HG02840 (cell line): ENCODE measurements around the gene REG1A.

ENCODE experiments used
- ATAC-seq: cut with Tn5 transposase; IDR thresholded peaks from one replicate; pipeline ENCODE4 v1.9.1; 2021; ENCODE audit warnings: mild to moderate bottlenecking, moderate library complexity, moderate number of reproducible peaks; ENCODE audit not compliant: unreplicated experiment, low FRiP score

Gene REG1A

DNA sequence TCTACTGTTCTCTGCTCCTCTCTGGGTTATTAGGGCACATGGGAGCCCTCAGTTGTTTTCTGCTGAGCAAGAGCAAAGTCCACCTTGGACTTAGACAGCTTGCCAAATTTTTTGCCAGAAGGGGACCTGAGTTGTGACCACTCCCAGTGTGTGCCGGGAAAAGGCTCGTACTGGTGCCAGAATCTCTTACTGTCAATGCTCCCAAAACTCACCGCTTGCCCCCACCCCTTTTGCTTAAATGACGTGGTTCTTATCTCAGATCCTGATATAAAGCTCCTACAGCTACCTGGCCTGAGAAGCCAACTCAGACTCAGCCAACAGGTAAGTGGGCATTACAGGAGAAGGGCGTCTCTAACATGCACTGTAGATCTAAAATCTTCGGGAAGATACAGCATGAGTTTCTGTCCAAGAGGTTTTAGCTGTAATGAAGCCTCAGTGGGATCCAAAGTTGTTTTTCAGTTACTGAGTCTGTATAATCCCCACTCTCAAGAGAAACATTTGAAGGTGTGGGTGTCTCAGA is at the start of gene REG1A:
REG1A (plus strand) TSS at position 295 of the 520 bp plus-strand sequence. CDS start 374 bp downstream, outside the sequence.
- ATAC-seq, result no peak

DNA sequence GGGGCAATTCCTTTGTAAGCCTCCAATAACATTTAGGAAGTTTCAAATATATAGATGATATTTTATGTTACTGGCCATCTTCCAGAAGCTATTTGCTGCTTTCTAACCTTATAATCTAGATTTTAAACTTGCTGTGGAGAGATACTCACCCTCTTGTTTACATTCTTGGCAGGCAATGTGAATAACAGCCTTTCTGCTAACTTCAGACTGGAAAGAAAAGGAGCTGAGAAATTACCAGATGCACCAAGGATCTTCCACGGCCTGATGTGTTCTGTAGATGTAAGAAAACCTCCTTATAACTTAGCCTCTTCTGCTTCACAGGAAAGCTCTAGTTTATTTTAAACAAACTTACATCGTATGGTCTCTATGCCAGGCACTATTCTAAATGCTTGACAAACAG is 49.2 kb upstream of the REG1A start:
- no peak for ATAC-seq

DNA sequence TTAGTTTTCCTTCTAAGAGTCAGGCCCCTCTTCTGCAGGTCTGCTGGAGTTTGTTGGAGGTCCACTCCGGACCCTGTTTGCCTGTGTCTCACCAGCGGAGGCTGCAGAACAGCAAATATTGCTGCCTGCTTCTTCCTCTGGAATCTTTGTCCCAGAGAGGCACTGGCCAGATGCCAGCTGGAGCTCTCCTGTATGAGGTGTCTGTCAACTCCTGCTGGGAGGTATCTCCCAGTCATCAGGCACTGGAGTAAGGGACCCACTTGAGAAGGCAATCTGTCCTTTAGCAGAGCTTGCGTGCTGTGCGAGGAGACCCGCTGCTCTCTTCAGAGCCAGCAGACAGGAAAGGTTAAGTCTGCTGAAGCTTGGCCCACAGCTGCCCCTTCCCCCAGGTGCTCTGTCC is 37.3 kb upstream of the REG1A start:
- ATAC-seq, result no peak

- ATAC-seq, result no peak
Measured at GRCh38 chr2:79083597-79084251, 36.6 kb upstream of the REG1A start.

DNA sequence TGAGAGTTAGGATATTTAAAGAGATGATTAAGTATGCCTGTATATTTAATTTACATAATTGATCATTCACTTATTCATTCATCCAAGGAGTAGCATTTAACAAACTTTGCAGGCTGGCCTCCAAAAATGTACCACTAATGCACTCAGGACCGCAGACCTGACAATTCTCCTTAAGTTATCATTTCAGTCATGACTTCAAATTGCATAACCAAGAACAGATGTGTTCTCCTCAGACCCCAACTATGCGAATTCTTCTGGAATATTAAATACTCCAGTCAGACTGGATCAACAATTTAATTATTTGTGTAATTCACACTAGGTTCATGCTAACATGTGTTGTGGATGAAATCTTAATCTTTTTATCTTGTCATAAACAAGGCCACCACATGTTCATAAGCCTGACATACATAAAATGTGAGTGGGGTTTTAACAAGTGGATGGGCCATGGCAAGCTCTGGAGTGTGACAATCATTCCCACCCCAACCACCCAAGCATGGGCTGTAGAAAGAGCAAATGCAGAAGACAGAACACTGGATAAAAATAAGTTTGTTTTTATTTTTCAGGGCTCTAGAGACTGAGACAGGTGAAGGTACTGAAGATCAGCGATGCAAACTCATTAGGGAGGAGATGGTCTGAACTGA is 35.7 kb upstream of the REG1A start:
- no peak for ATAC-seq

DNA sequence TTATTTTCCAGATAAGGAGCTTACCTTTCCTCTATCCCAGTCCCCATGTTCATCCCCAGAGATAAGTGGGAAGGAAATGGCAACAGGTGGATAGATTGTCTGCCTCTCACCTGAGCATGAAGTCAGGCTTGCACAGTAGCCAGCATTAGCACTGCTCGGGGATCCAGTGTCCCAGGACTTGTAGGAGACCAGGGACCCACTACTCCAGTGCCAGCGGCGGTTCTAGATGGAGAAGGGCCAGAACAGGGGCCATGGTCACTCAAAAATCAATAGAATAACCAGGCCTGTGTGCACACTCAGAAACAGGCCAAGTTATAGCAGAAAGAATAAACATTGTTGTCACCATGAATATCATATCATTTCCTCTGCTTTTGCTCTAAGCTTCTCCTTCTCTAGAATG is 34.9 kb upstream of the REG1A start:
- ATAC-seq, result no peak

GRCh38 chr2:79086255-79086654 is 34.0 kb upstream of the REG1A start:
- ATAC-seq, result no peak

GRCh38 chr2:79087785-79088364 is 32.4 kb upstream of the REG1A start, which contains the start of gene REG1B:
REG1B (minus strand) TSS chr2:79087993; CDS start chr2:79087612, 381 bp downstream.
- ATAC-seq, result no peak

DNA sequence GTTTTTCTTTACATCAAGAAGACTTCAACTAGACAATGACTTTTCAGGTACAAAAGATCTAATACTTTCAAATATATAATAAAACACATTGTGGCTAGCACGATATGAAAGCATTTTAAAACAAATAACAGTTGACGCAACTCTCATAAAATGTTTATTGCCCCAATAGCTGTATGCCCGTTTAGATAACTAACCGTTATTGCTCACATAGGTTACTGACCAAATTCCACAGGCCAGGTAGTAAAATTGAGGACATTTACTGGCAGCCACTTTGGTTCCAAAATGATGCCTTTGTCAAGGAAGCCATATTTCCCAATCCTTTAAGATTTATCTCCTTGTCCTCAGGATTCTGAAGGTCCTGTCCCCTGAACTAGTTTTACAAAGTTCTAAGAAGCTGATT is 29.6 kb upstream of the REG1A start:
- ATAC-seq, result no peak

- ATAC-seq, result no peak
Measured at GRCh38 chr2:79097843-79098242, 22.4 kb upstream of the REG1A start.

GRCh38 chr2:79099140-79099686 is 21.1 kb upstream of the REG1A start:
- no peak for ATAC-seq

GRCh38 chr2:79100285-79100684 is 20.0 kb upstream of the REG1A start:
- no peak for ATAC-seq

DNA sequence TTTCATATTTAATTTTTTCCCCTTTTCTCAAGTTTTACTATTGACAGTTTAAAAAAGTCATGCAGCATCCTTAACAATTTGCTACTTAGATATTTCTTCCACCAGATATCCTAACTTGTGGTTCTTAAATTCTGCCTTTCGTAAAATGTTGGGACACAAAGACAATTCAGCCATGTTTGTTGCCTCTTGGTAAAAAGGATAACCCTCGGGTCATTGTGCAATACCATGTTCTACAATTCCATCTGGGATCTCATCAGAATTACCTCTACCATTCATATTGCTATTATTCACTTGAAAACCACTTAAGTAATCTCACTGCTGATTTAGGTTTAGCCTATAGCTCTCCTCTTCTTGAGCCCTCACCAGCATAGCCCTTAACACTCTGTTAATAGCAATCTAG is 19.3 kb upstream of the REG1A start:
- no peak for ATAC-seq

DNA sequence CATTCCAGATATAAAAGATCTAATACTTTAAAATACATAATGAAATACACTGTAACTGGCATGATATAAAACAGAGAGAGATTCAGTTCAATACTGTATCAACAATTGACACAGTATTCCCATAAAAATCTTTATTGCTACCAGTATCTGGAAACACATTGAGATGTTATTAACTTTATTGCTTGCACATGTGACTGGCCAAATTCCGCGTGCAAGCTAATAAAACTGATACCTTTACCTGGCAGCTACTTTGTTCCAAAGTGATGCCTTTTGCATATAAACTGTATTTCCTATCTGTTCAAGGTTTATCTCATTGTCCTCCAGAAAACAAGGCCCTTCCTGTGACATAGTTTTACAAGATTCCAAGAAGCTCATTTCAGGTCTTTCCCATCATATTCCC is 17.1 kb upstream of the REG1A start:
- ATAC-seq, result no peak

- ATAC-seq, result no peak
Measured at GRCh38 chr2:79105259-79105658, 15.0 kb upstream of the REG1A start.

- no peak for ATAC-seq
Measured at GRCh38 chr2:79112269-79112668, 8.0 kb upstream of the REG1A start.

- no peak for ATAC-seq
Measured at GRCh38 chr2:79114797-79115494, 5.3 kb upstream of the REG1A start.

DNA sequence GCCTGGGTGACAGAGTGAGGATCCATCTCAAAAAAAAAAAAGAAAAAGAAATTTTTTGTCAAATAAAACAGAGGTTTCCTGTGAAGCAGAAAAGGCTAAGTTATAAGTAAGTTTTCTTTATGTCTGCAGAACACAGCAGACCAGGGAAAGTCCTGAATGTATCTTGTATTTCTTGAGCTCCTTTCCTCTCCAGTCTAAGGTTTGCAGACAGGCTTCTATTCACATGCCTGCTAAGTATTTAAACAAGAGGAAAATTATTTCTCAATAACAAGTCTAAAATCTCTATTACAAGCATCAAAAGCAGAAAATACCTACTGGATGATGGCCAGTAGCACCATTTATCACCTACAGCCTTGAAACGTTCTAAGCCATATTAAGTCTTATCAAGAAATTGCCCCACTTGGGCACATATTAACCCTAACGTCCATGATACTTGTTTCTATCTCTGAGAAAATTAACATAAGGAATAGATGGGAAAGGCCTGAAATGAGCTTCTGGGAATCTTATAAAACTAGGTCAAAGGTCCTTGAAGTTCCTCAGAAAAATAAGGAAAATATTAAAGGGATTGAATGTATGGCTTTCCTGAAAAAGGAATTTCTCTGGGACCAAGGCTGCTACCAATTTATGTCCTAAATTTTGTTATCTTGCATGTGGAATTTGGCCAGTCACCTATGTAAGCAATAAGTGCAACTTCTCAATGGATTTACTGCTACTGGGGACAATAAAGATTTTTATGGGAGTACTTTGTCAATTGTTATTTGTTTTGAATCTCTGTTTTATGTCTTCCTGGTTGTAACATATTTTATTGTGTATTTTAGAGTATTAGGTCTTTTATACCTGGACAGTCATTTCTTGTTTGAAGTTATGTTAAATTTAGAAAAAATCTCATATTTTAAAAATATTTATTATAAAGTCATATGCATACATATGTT is 3.0 kb upstream of the REG1A start:
- ATAC-seq, result no peak

GRCh38 chr2:79122676-79123075 is 2.4 kb downstream of the REG1A start:
- ATAC-seq, result no peak
